Astrocyte (in vitro differentiated cells and primary cell): ENCODE measurements around the gene FTH1. TPM values are rescaled to one million over a fixed set of nuclear protein-coding genes. Genes with fewer than 3 reads are reported as not detected.
"Not testable (repeated sequence)": the region's sequence is repeated elsewhere in the genome, so short reads cannot be mapped to it uniquely, and the experiment has no call there.

Experiments
- DNase-seq: peaks from one replicate; pipeline ENCODE4 v3.0.0-alpha.2; 2010; ENCODE audit warnings: low read depth
- FAIRE-seq: peaks from 2 replicates; lab custom pipeline; 2011; peaks lifted over from hg19 to GRCh38; lab: Jason Lieb, UNC
- H2AFZ ChIP-seq: 2 replicates; pipeline ENCODE4 v1.6.0; 2012; ENCODE audit warnings: low read depth, low read length, inconsistent platforms
- H3K27ac ChIP-seq: 2 replicates; pipeline ENCODE4 v1.5.1; 2011; ENCODE audit warnings: low read depth, low read length, inconsistent platforms
- H3K27me3 ChIP-seq: 2 replicates; pipeline ENCODE4 v1.6.0; 2011; ENCODE audit warnings: low read length, inconsistent platforms; ENCODE audit not compliant: insufficient read depth
- H3K36me3 ChIP-seq: 2 replicates; pipeline ENCODE4 v1.5.1; 2011; ENCODE audit warnings: low read length, inconsistent platforms; ENCODE audit not compliant: insufficient read depth
- H3K4me1 ChIP-seq: 2 replicates; pipeline ENCODE4 v1.5.1; 2011; ENCODE audit warnings: low read length, inconsistent platforms; ENCODE audit not compliant: insufficient read depth
- H3K4me2 ChIP-seq: 2 replicates; pipeline ENCODE4 v1.6.0; 2012; ENCODE audit warnings: low read length, inconsistent platforms
- H3K4me3 ChIP-seq: 2 replicates; pipeline ENCODE4 v1.5.1; 2011; ENCODE audit warnings: low read depth, mild to moderate bottlenecking, low read length, inconsistent platforms; ENCODE audit not compliant: insufficient read depth
- H3K79me2 ChIP-seq: 2 replicates; pipeline ENCODE4 v1.6.0; 2012; ENCODE audit warnings: mild to moderate bottlenecking, low read length, inconsistent platforms; ENCODE audit not compliant: insufficient read depth
- H3K9ac ChIP-seq: 2 replicates; pipeline ENCODE4 v1.6.0; 2012; ENCODE audit warnings: mild to moderate bottlenecking, low read length, inconsistent platforms
- H3K9me3 ChIP-seq: 2 replicates; pipeline ENCODE4 v1.5.1; 2012; ENCODE audit warnings: low read depth, mild to moderate bottlenecking, low read length, inconsistent platforms; ENCODE audit not compliant: insufficient read depth
- H4K20me1 ChIP-seq: 2 replicates; pipeline ENCODE4 v1.6.0; 2012; ENCODE audit warnings: low read length, inconsistent platforms; ENCODE audit not compliant: insufficient read depth
- H3K27ac Mint-ChIP-seq: one replicate; pipeline ENCODE4 v1.8.0; 2021; ENCODE audit warnings: mild to moderate bottlenecking, mixed read lengths; ENCODE audit not compliant: unreplicated experiment
- H3K27me3 Mint-ChIP-seq: one replicate; pipeline ENCODE4 v1.8.0; 2021; ENCODE audit warnings: low read depth, mixed read lengths; ENCODE audit not compliant: unreplicated experiment
- H3K36me3 Mint-ChIP-seq: one replicate; pipeline ENCODE4 v1.8.0; 2021; ENCODE audit warnings: low read depth, mixed read lengths; ENCODE audit not compliant: unreplicated experiment
- H3K4me1 Mint-ChIP-seq: one replicate; pipeline ENCODE4 v1.8.0; 2021; ENCODE audit warnings: low read depth, mixed read lengths; ENCODE audit not compliant: unreplicated experiment
- H3K4me3 Mint-ChIP-seq: one replicate; pipeline ENCODE4 v1.8.0; 2021; ENCODE audit warnings: mild to moderate bottlenecking, moderate library complexity, mixed read lengths; ENCODE audit not compliant: unreplicated experiment
- H3K9me3 Mint-ChIP-seq: one replicate; pipeline ENCODE4 v1.8.0; 2021; ENCODE audit warnings: mild to moderate bottlenecking, mixed read lengths; ENCODE audit not compliant: unreplicated experiment
- EZH2 ChIP-seq: IDR thresholded peaks from 2 replicates; pipeline ENCODE4 v1.6.1; 2012; ENCODE audit warnings: mild to moderate bottlenecking, low read length, inconsistent platforms; ENCODE audit not compliant: insufficient read depth
- total RNA-seq: library from RNA; stranded (reverse); gene quantifications from 2 replicates; pipeline ENCODE4 v1.2.1, GENCODE V29; 2021
- TF ChIP-seq, protein P1 (sequence below): IDR thresholded peaks from 2 replicates; pipeline ENCODE4 v1.5.1; 2011; ENCODE audit warnings: low read depth, mild to moderate bottlenecking, inconsistent platforms, low read length, moderate library complexity; ENCODE audit not compliant: insufficient read depth

The FTH1 gene
- total RNA-seq, 1 donor from 2014 or later: 2,092 TPM

DNA sequence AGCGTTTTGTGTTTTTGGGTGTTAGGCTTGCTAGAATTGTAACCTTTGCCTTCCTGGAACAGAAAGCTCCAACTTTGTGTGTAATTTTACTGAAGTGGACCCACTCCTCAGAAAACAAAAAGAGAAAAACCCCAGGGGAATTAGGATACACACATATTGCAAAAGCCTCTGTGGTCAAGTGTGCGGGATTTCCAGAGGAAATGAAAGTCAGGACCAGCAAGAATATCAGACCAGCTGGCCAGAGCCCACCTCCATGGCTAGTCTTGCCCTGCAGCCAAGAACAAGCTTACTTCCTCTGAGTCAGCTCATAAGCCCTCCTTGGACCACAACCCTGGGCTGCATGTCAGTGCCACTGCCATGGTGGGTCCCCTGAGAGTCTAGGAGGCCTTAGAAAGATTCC lies 37.0 kb upstream of the FTH1 start:
- no peak overlapping the region for H3K27ac ChIP-seq

DNA sequence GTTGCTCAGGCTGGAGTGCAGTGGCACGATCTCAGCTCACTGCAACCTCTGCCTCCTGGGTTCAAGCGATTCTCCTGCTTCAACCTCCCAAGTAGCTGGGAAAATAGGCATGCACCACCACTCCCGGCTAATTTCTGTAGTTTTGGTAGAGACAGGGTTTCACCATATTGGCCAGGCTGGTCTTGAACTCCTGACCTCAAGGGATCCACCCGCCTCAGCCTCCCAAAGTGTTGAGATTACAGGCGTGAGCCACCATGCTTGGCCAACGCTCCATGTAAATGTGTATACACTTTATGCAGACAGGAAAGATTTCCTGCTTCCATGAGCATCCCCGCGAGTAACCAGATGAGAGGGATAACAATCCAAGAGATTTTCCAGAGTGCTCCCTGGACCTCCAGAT lies 34.8 kb upstream of the FTH1 start:
- H3K4me3 Mint-ChIP-seq, H3K4me2 ChIP-seq, H2AFZ ChIP-seq, H3K27ac Mint-ChIP-seq, H3K79me2 ChIP-seq, DNase-seq, FAIRE-seq, H3K9me3 ChIP-seq, H3K4me3 ChIP-seq, H3K4me1 ChIP-seq, H3K27ac ChIP-seq, H3K27me3 ChIP-seq, H3K9ac ChIP-seq, H3K27me3 Mint-ChIP-seq, H4K20me1 ChIP-seq, H3K36me3 ChIP-seq: not testable (repeated sequence)
- H3K4me1 Mint-ChIP-seq: peaks cover 11% of the 10 kb centered on the region
- H3K9me3 Mint-ChIP-seq: peaks cover 25% of the 10 kb centered on the region
- H3K36me3 Mint-ChIP-seq: peaks cover 12% of the 10 kb centered on the region

More for the DNA sequence above, 37.0 kb upstream of the FTH1 start:
- Mint-ChIP-seq H3K27me3 (no peaks in the 10 kb centered on the region), H3K27ac (no peak overlapping the region), H3K4me1 (peaks cover 11% of the 10 kb centered on the region), H3K9me3 (peaks cover 18% of the 10 kb centered on the region), H3K36me3 (peaks cover 3% of the 10 kb centered on the region), H3K4me3 (no peak overlapping the region)
- DNase-seq (peak; percentile 75), FAIRE-seq (no peak)
- no peaks in the 10 kb centered on the region for H4K20me1 ChIP-seq
- no peak for TF ChIP-seq EZH2
- TF ChIP-seq, protein P1, sequence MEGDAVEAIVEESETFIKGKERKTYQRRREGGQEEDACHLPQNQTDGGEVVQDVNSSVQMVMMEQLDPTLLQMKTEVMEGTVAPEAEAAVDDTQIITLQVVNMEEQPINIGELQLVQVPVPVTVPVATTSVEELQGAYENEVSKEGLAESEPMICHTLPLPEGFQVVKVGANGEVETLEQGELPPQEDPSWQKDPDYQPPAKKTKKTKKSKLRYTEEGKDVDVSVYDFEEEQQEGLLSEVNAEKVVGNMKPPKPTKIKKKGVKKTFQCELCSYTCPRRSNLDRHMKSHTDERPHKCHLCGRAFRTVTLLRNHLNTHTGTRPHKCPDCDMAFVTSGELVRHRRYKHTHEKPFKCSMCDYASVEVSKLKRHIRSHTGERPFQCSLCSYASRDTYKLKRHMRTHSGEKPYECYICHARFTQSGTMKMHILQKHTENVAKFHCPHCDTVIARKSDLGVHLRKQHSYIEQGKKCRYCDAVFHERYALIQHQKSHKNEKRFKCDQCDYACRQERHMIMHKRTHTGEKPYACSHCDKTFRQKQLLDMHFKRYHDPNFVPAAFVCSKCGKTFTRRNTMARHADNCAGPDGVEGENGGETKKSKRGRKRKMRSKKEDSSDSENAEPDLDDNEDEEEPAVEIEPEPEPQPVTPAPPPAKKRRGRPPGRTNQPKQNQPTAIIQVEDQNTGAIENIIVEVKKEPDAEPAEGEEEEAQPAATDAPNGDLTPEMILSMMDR: no peak
- H3K4me1 ChIP-seq: no peaks in the 10 kb centered on the region
- no peak overlapping the region for H3K4me3 ChIP-seq
- no peaks in the 10 kb centered on the region for H3K79me2 ChIP-seq
- no peaks in the 10 kb centered on the region for H3K27me3 ChIP-seq
- H3K36me3 ChIP-seq: no peaks in the 10 kb centered on the region
- peaks cover 3% of the 10 kb centered on the region for H3K9me3 ChIP-seq
- H3K4me2 ChIP-seq: no peak overlapping the region
- no peak overlapping the region for H2AFZ ChIP-seq
- no peak overlapping the region for H3K9ac ChIP-seq

DNA sequence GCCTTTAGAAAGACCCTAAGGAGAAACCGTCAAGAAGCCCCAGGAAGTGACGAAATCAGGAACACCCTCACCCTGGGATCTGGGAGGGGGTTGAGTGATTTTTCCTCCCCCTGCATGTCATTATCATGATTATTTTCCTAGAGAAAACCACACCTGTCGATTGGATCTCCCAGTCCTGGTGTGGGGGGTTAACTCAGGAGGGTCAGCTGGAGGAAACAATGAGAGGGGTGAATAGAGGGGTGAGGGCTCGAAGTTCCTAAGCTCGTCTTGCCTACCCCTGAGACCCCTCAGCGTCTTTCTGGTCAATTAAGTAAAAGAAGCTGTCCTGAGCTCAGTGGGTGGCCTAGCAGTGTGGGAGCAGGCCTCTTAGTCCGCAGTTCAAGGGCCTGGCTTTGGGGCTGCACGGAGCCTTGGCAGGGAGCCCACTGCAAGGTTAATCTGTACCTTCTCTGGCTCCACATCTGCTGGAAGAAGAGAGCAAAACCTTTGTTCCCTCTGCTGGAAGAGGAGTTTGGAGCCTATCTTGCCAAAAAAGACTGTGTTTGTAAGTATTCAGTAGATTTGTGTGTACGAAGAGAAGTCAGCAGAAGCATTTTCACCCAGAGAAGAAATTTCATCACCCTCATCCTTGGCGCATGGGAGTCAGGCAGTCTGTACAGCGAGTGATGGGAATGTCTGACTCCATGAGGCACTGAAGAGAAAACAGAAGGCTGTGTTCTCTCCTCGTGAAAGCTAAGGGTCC lies 34.2 kb upstream of the FTH1 start:
- no peaks in the 10 kb centered on the region for H3K27me3 Mint-ChIP-seq
- Histone ChIP-seq H3K4me1 (no peaks in the 10 kb centered on the region), H4K20me1 (no peaks in the 10 kb centered on the region), H3K4me2 (no peak overlapping the region), H2AFZ (no peak overlapping the region), H3K36me3 (no peaks in the 10 kb centered on the region), H3K9ac (no peak overlapping the region), H3K27me3 (no peaks in the 10 kb centered on the region), H3K27ac (no peak overlapping the region), H3K4me3 (no peak overlapping the region), H3K9me3 (peaks cover 3% of the 10 kb centered on the region), H3K79me2 (no peaks in the 10 kb centered on the region)
- TF ChIP-seq EZH2: no peak
- H3K9me3 Mint-ChIP-seq: peaks cover 25% of the 10 kb centered on the region
- no peak overlapping the region for H3K27ac Mint-ChIP-seq
- FAIRE-seq (no peak), DNase-seq (no peak)
- H3K4me3 Mint-ChIP-seq: no peak overlapping the region
- peaks cover 11% of the 10 kb centered on the region for H3K4me1 Mint-ChIP-seq
- H3K36me3 Mint-ChIP-seq: peaks cover 12% of the 10 kb centered on the region
